ENCODE results near the gene PLGRKT. TPM values are rescaled to one million over a fixed set of nuclear protein-coding genes. Genes with fewer than 3 reads are reported as not detected.

Gene PLGRKT
- polyA plus RNA-seq, 3 donors, result 4.6 to 19.7 (median 14.8) TPM

- Mint-ChIP-seq H3K36me3 (no peaks in the 10 kb centered on the region), H3K4me3 (no peak overlapping the region), H3K4me1 (peaks cover 21% of the 10 kb centered on the region), H3K9me3 (peaks cover 0 to 5% (median 0%) of the 10 kb centered on the region in 7 donors), H3K27ac (no peak overlapping the region), H3K27me3 (ENCODE audit: low read depth in 3 of 3) (no peaks in the 10 kb centered on the region)
- Histone ChIP-seq H3K27ac (ENCODE audit: low read depth in 1 of 2, low read length in 2 of 2) (no peak overlapping the region), H3K36me3 (replicated peaks in 1 of 2; ENCODE audit: control insufficient read depth in 1 of 2, insufficient read depth in 2 of 2, low read length in 2 of 2) (no peaks in the 10 kb centered on the region), H3K9me3 (replicated peaks in 1 of 2; ENCODE audit: control insufficient read depth in 1 of 2, insufficient read depth in 1 of 2, low read length in 2 of 2) (peaks cover 0 to 4% of the 10 kb centered on the region in 2 donors), H2AFZ (ENCODE audit: insufficient read depth, low read depth, low read length, poor library complexity, severe bottlenecking) (no peak overlapping the region), H3K27me3 (ENCODE audit: control insufficient read depth in 2 of 2, insufficient read depth in 2 of 2, low read length in 2 of 2) (no peaks in the 10 kb centered on the region), H3K4me1 (ENCODE audit: control insufficient read depth in 1 of 2, insufficient read depth in 2 of 2, low read length in 2 of 2) (peaks cover 8 to 10% of the 10 kb centered on the region in 2 donors), H3K79me2 (ENCODE audit: insufficient read depth, low read length) (no peaks in the 10 kb centered on the region), H3K4me2 (replicated peaks; ENCODE audit: extremely low read depth, low read length, poor library complexity, severe bottlenecking) (no peak overlapping the region), H3K9ac (ENCODE audit: insufficient read depth, low read length, poor library complexity, severe bottlenecking) (no peak overlapping the region), H4K20me1 (ENCODE audit: insufficient read depth, low read length) (no peaks in the 10 kb centered on the region), H3K4me3 (replicated peaks in 1 of 3; ENCODE audit: low read depth in 2 of 3, low read length in 3 of 3) (no peak overlapping the region)
- TF ChIP-seq CTCF (IDR thresholded peaks at IDR 0.05), result no peak
- no peak for DNase-seq
- intact Hi-C loops (cut with micrococcal nuclease), result no loop called here
These were observed 53.3 kb downstream of the PLGRKT start for GRCh38 chr9:5384436-5384835.

GRCh38 chr9:5382479-5382878 lies 55.2 kb downstream of the PLGRKT start:
- no peak overlapping the region for H3K4me3 ChIP-seq (replicated peaks in 1 of 3; ENCODE audit: low read depth in 2 of 3, low read length in 3 of 3)
- no peaks in the 10 kb centered on the region for H3K27me3 ChIP-seq (ENCODE audit: control insufficient read depth in 2 of 2, insufficient read depth in 2 of 2, low read length in 2 of 2)
- peaks cover 0 to 4% of the 10 kb centered on the region in 2 donors for H3K9me3 ChIP-seq (replicated peaks in 1 of 2; ENCODE audit: control insufficient read depth in 1 of 2, insufficient read depth in 1 of 2, low read length in 2 of 2)
- Mint-ChIP-seq H3K27me3 (ENCODE audit: low read depth in 3 of 3) (no peaks in the 10 kb centered on the region), H3K4me3 (no peak overlapping the region), H3K27ac (no peak overlapping the region), H3K4me1 (peaks cover 5% of the 10 kb centered on the region), H3K9me3 (peaks cover 0 to 5% (median 0%) of the 10 kb centered on the region in 7 donors), H3K36me3 (no peaks in the 10 kb centered on the region)
- H3K4me1 ChIP-seq (ENCODE audit: control insufficient read depth in 1 of 2, insufficient read depth in 2 of 2, low read length in 2 of 2), result no peaks in the 10 kb centered on the region
- H3K9ac ChIP-seq (ENCODE audit: insufficient read depth, low read length, poor library complexity, severe bottlenecking), result no peak overlapping the region
- H3K36me3 ChIP-seq (replicated peaks in 1 of 2; ENCODE audit: control insufficient read depth in 1 of 2, insufficient read depth in 2 of 2, low read length in 2 of 2), result no peaks in the 10 kb centered on the region
- no peak overlapping the region for H3K27ac ChIP-seq (ENCODE audit: low read depth in 1 of 2, low read length in 2 of 2)
- no peaks in the 10 kb centered on the region for H4K20me1 ChIP-seq (ENCODE audit: insufficient read depth, low read length)
- H3K4me2 ChIP-seq (replicated peaks; ENCODE audit: extremely low read depth, low read length, poor library complexity, severe bottlenecking), result no peak overlapping the region
- no peak overlapping the region for H2AFZ ChIP-seq (ENCODE audit: insufficient read depth, low read depth, low read length, poor library complexity, severe bottlenecking)
- DNase-seq, result no peak
- no peaks in the 10 kb centered on the region for H3K79me2 ChIP-seq (ENCODE audit: insufficient read depth, low read length)
- intact Hi-C loops (cut with micrococcal nuclease), result no loop called here
- WGBS (ENCODE audit: insufficient coverage), result 70% methylated on average over 3 of the region's 3 CpGs
- TF ChIP-seq CTCF (IDR thresholded peaks at IDR 0.05), result no peak
